Neural progenitor cell (in vitro differentiated cells): ENCODE results near the gene NPHP1. TPM values are rescaled to one million over a fixed set of nuclear protein-coding genes. Genes with fewer than 3 reads are reported as not detected.

Source experiments
- DNase-seq: peaks from one replicate; pipeline ENCODE4 v3.0.0-alpha.2; 2016; ENCODE audit warnings: low spot score
- H2AFZ ChIP-seq: fragments of 200-600 bp; sonication (generic); replicated peaks from 2 replicates; pipeline ENCODE4 v1.6.1; 2016; ENCODE audit warnings: antibody characterized with exemption
- H3F3A ChIP-seq: fragments of 200-600 bp; sonication (generic); 2 replicates; pipeline ENCODE4 v1.6.1; 2016; ENCODE audit warnings: antibody characterized with exemption, low read depth
- H3K27ac ChIP-seq: fragments of 200-600 bp; sonication (generic); 2 replicates; pipeline ENCODE4 v1.5.1; 2016; ENCODE audit warnings: mild to moderate bottlenecking
- H3K27me3 ChIP-seq: fragments of 200-600 bp; sonication (generic); 2 replicates; pipeline ENCODE4 v1.6.1; 2016; ENCODE audit warnings: mild to moderate bottlenecking, moderate library complexity
- H3K36me3 ChIP-seq: fragments of 200-600 bp; sonication (generic); 2 replicates; pipeline ENCODE4 v1.5.1; 2016
- H3K4me1 ChIP-seq: fragments of 200-600 bp; sonication (generic); 2 replicates; pipeline ENCODE4 v1.6.1; 2016; ENCODE audit warnings: mixed run types
- H3K4me2 ChIP-seq: fragments of 200-600 bp; sonication (generic); 2 replicates; pipeline ENCODE4 v1.6.1; 2016
- H3K4me3 ChIP-seq: fragments of 200-600 bp; sonication (generic); 2 replicates; pipeline ENCODE4 v1.5.1; 2016
- H3K79me2 ChIP-seq: fragments of 200-600 bp; sonication (generic); 2 replicates; pipeline ENCODE4 v1.6.1; 2016; ENCODE audit warnings: low read depth
- H3K9ac ChIP-seq: fragments of 200-600 bp; sonication (generic); 2 replicates; pipeline ENCODE4 v1.6.1; 2016
- H3K9me3 ChIP-seq: fragments of 200-600 bp; sonication (generic); 2 replicates; pipeline ENCODE4 v1.5.1; 2016; ENCODE audit warnings: low read depth
- H4K20me1 ChIP-seq: fragments of 200-600 bp; sonication (generic); 2 replicates; pipeline ENCODE4 v1.6.1; 2016; ENCODE audit warnings: low read depth
- H3K27ac Mint-ChIP-seq: 3 replicates; pipeline ENCODE4 v1.8.0; 2021; ENCODE audit warnings: mixed read lengths
- H3K27me3 Mint-ChIP-seq: 2 replicates; pipeline ENCODE4 v1.8.0; 2022; ENCODE audit warnings: low read depth, mild to moderate bottlenecking, inconsistent platforms, moderate library complexity, mixed read lengths; ENCODE audit not compliant: insufficient read depth
- H3K36me3 Mint-ChIP-seq: 3 replicates; pipeline ENCODE4 v1.8.0; 2021; ENCODE audit warnings: mixed read lengths
- H3K4me1 Mint-ChIP-seq: 3 replicates; pipeline ENCODE4 v1.8.0; 2021; ENCODE audit warnings: mixed read lengths
- H3K4me3 Mint-ChIP-seq: 3 replicates; pipeline ENCODE4 v1.8.0; 2021; ENCODE audit warnings: mild to moderate bottlenecking, moderate library complexity, mixed read lengths
- H3K9me3 Mint-ChIP-seq: 3 replicates; pipeline ENCODE4 v1.8.0; 2020; ENCODE audit warnings: mixed read lengths
- EZH2 ChIP-seq: fragments of 200-600 bp; sonication (generic); IDR thresholded peaks from 2 replicates; pipeline ENCODE4 v1.6.1; 2017; ENCODE audit warnings: antibody characterized with exemption, mild to moderate bottlenecking, moderate library complexity
- EZH2phosphoT487 ChIP-seq: fragments of 200-600 bp; sonication (generic); IDR thresholded peaks from 2 replicates; pipeline ENCODE4 v1.6.1; 2017; ENCODE audit warnings: antibody characterized with exemption
- total RNA-seq: library from RNA; depleted of rRNA; stranded (reverse); fragments of >200 nt; gene quantifications from 2 replicates; pipeline ENCODE4 v1.2.3, GENCODE V29; 2015; ENCODE audit warnings: low replicate concordance
- TF ChIP-seq, protein P1 (sequence below): fragments of 200-600 bp; sonication (generic); IDR thresholded peaks from 2 replicates; pipeline ENCODE4 v1.5.1; 2017; ENCODE audit warnings: antibody characterized with exemption, mild to moderate bottlenecking

Gene NPHP1
- total RNA-seq, 1 donor from 2014 or later = 8.1 TPM

DNA sequence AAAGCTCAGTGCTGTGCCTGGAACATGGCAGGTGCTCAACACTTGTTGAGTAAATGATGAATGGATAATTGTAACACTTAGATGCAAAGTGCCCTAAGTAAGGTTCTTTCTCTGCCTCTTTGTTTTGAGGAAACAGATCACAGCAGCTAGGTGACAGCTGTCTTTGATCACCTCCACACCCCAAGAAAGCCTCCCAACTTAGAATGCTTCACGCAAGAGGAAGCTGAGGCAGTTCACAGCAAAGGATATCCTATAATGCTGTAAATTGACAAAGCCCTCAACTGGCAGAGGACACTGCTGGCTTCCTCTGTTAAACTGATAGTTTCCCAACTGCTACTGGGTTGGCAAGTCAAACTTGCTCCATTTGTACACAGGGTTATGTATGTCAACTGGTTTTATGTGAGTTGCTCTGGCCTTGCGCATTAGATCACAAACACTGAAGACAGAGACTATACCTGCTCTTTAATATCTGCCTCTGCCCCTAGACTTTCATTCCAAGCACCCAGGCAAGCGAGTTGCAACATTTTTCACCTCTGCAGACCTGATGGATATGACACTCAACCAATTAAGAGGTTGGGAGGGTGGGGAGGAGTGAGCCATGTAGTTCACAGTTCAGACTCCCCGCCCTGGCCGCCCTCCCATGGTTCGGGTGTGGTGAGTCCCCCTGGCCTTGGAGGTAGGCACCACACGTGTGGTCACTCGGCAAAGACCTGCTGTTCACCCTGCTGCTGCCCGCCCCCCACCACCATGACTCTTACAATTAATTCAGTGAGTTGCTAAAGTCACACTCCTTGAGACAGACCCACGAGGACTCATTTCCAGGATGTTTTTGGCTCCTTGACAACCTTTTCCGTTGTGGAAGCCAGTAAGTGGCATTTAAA is 84.4 kb downstream of the NPHP1 start:
- no peak overlapping the region for H3K4me3 ChIP-seq
- H3F3A ChIP-seq = no peaks in the 10 kb centered on the region
- Mint-ChIP-seq H3K4me3 (no peak overlapping the region), H3K36me3 (no peaks in the 10 kb centered on the region), H3K9me3 (no peaks in the 10 kb centered on the region), H3K4me1 (peaks cover 5% of the 10 kb centered on the region), H3K27ac (no peak overlapping the region), H3K27me3 (peaks cover 11% of the 10 kb centered on the region)
- H3K9ac ChIP-seq = no peak overlapping the region
- DNase-seq = no peak
- no peaks in the 10 kb centered on the region for H3K36me3 ChIP-seq
- peaks cover 39% of the 10 kb centered on the region for H3K27me3 ChIP-seq
- no peak for TF ChIP-seq EZH2phosphoT487
- TF ChIP-seq EZH2 = no peak
- TF ChIP-seq, protein P1, sequence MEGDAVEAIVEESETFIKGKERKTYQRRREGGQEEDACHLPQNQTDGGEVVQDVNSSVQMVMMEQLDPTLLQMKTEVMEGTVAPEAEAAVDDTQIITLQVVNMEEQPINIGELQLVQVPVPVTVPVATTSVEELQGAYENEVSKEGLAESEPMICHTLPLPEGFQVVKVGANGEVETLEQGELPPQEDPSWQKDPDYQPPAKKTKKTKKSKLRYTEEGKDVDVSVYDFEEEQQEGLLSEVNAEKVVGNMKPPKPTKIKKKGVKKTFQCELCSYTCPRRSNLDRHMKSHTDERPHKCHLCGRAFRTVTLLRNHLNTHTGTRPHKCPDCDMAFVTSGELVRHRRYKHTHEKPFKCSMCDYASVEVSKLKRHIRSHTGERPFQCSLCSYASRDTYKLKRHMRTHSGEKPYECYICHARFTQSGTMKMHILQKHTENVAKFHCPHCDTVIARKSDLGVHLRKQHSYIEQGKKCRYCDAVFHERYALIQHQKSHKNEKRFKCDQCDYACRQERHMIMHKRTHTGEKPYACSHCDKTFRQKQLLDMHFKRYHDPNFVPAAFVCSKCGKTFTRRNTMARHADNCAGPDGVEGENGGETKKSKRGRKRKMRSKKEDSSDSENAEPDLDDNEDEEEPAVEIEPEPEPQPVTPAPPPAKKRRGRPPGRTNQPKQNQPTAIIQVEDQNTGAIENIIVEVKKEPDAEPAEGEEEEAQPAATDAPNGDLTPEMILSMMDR = no peak
- no peaks in the 10 kb centered on the region for H3K4me1 ChIP-seq
- no peak overlapping the region for H2AFZ ChIP-seq
- H3K79me2 ChIP-seq = no peaks in the 10 kb centered on the region
- H4K20me1 ChIP-seq = no peaks in the 10 kb centered on the region
- H3K9me3 ChIP-seq = no peaks in the 10 kb centered on the region
- H3K27ac ChIP-seq = no peak overlapping the region
- H3K4me2 ChIP-seq = no peak overlapping the region

DNA sequence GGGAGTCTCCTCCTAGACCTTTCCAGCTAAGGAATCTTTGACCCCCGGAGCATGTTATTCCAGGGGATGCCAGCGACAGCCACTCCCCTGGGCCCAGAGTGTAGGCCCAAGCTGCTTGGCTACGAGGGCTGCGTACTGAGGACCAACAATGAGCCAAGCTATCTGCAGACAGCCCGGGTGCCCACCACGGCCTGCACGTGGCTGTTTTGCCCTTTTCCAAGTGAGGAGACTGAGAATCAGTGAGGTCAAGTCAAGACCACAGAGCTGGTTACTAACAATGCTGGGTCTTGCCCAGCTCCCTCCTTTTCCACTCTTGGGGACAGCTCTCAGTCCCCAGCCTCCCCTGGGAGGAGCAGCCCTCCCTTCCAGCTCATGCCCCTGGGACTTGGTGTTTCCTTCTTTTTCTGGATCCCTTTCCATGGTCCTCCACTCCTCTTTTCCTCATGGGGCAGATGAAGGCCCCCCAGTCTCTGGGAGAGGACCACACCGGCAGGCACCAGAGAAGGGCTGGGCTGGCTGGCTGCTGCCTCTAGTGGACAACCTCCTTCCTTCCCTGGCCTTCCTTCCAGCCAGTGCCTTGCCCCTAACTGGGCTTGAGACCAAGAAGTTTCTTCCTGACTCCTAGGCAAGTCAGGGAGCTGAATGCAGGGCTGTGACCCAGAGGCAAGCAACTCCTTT is 88.6 kb downstream of the NPHP1 start:
- Histone ChIP-seq H3K4me2 (peak overlapping the region; percentile 91), H3K27ac (no peak overlapping the region), H4K20me1 (no peaks in the 10 kb centered on the region), H3K36me3 (no peaks in the 10 kb centered on the region), H3K9ac (no peak overlapping the region), H3K79me2 (no peaks in the 10 kb centered on the region), H3K27me3 (peaks cover 60% of the 10 kb centered on the region), H3K4me3 (peak overlapping the region; percentile 57), H3F3A (no peaks in the 10 kb centered on the region), H3K4me1 (no peaks in the 10 kb centered on the region), H2AFZ (peak overlapping the region; percentile 68), H3K9me3 (no peaks in the 10 kb centered on the region)
- H3K36me3 Mint-ChIP-seq = no peaks in the 10 kb centered on the region
- no peak overlapping the region for H3K27ac Mint-ChIP-seq
- TF ChIP-seq EZH2phosphoT487 = no peak
- TF ChIP-seq, protein P1 = peak; percentile 63
- peak; percentile 53 for DNase-seq
- H3K27me3 Mint-ChIP-seq = peaks cover 28% of the 10 kb centered on the region
- H3K4me3 Mint-ChIP-seq = peak overlapping the region; percentile 75
- peaks cover 8% of the 10 kb centered on the region for H3K4me1 Mint-ChIP-seq
- peaks cover 10% of the 10 kb centered on the region for H3K9me3 Mint-ChIP-seq

DNA sequence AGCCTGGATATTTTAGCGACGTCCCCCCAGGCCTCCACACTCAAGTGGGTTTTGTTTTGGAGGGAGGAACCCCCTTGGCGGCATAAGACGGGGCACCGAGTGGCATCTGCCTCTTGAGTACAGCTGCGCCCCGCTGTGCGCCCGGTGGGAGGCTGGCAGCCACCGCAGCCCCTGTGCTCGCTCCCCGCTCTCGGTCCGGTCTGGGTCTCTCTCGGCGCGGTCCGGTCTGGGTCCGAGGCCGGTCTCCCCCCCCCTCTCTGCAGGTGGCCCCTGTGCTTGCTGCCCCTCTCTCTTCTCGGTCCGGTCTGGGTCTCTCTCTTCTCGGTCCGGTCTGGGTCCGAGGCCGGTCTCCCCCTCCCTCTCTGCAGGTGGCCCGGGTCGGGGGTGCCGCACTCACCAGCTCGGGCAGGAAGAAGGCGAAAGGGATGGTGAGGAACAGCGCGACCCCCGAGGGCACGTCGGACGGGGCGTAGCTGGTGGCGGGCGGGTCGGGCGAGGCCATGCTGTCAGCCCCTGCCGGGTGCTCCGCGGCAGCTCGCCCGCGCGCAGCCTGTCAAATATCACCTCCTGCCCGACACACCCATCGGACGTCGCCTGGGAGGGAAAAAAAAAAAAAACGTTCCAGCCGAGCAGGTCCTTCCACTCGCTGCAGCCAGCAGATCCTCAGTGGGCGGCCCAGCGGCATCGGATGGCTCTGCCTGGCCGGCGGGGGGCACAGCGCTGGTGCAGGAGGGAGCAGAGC is 89.4 kb downstream of the NPHP1 start, which contains the start of gene MALL:
Gene MALL, minus strand, starts transcription at position 532 of the 742 bp plus-strand sequence. Its CDS starts 30 bp downstream, at position 502.
- peaks cover 10% of the 10 kb centered on the region for H3K9me3 Mint-ChIP-seq
- Histone ChIP-seq H3K4me2 (peak within 1 kb of the TSS; percentile 91), H3K9me3 (no peaks in the 10 kb centered on the region), H3K9ac (no peak within 1 kb of the TSS), H3K36me3 (no peaks in the 10 kb centered on the region), H4K20me1 (no peaks in the 10 kb centered on the region), H3K27me3 (peaks cover 60% of the 10 kb centered on the region), H3K27ac (no peak within 1 kb of the TSS), H3K4me1 (no peaks in the 10 kb centered on the region), H3K79me2 (no peaks in the 10 kb centered on the region), H3K4me3 (peak within 1 kb of the TSS; percentile 57), H2AFZ (peak within 1 kb of the TSS; percentile 68), H3F3A (no peaks in the 10 kb centered on the region)
- TF ChIP-seq EZH2 (peak; percentile 81), EZH2phosphoT487 (peak; percentile 75)
- TF ChIP-seq, protein P1 = no peak
- no peak within 1 kb of the TSS for H3K27ac Mint-ChIP-seq
- H3K4me3 Mint-ChIP-seq = peak within 1 kb of the TSS; percentile 80
- DNase-seq = peak; percentile 54
- peaks cover 8% of the 10 kb centered on the region for H3K4me1 Mint-ChIP-seq
- peaks cover 28% of the 10 kb centered on the region for H3K27me3 Mint-ChIP-seq
- no peaks in the 10 kb centered on the region for H3K36me3 Mint-ChIP-seq
